GM12872 (cell line): Measurements from ENCODE around the gene CTTN.
A peak's percentile ranks its signal among the peaks of the same experiment; 100 is the strongest.

ENCODE experiments used
- TF ChIP-seq, protein P1 (sequence below): IDR thresholded peaks from 3 replicates; pipeline ENCODE4 v1.5.1; 2011; ENCODE audit warnings: low read depth, mild to moderate bottlenecking, low read length, moderate library complexity; ENCODE audit not compliant: insufficient read depth

The CTTN gene

DNA sequence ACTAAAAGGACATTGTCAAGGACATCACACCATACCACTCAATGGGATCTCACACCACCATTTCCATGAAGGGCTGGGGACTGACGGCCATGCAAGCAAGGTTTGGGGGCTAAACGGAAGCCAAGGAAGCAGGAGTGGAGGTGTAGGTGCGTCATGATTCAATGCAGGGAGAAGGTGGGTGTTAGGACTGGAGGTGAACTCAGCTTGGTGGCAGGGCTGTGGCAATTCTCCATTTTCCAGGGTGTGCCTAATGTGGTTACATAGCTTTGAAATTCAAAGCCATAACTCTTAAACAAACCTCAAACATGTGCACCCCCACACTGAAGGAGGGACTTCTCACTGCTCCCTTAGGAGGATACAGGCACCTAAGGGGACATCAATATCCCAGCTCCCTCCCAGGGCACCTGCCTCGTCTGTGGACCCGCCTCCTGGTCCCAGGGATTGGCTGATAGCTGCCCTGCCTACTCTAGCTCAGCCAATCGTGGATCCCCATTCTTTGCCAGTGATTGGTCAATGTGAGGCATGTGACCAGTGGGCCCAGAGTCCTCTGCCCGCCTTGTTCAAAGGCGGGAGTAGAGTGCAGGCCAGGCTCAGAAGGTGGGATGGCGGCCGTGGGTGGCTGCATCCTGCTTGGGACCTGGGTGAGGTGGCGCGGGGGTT is 64.6 kb downstream of the CTTN start:
- TF ChIP-seq, protein P1, sequence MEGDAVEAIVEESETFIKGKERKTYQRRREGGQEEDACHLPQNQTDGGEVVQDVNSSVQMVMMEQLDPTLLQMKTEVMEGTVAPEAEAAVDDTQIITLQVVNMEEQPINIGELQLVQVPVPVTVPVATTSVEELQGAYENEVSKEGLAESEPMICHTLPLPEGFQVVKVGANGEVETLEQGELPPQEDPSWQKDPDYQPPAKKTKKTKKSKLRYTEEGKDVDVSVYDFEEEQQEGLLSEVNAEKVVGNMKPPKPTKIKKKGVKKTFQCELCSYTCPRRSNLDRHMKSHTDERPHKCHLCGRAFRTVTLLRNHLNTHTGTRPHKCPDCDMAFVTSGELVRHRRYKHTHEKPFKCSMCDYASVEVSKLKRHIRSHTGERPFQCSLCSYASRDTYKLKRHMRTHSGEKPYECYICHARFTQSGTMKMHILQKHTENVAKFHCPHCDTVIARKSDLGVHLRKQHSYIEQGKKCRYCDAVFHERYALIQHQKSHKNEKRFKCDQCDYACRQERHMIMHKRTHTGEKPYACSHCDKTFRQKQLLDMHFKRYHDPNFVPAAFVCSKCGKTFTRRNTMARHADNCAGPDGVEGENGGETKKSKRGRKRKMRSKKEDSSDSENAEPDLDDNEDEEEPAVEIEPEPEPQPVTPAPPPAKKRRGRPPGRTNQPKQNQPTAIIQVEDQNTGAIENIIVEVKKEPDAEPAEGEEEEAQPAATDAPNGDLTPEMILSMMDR: no peak

DNA sequence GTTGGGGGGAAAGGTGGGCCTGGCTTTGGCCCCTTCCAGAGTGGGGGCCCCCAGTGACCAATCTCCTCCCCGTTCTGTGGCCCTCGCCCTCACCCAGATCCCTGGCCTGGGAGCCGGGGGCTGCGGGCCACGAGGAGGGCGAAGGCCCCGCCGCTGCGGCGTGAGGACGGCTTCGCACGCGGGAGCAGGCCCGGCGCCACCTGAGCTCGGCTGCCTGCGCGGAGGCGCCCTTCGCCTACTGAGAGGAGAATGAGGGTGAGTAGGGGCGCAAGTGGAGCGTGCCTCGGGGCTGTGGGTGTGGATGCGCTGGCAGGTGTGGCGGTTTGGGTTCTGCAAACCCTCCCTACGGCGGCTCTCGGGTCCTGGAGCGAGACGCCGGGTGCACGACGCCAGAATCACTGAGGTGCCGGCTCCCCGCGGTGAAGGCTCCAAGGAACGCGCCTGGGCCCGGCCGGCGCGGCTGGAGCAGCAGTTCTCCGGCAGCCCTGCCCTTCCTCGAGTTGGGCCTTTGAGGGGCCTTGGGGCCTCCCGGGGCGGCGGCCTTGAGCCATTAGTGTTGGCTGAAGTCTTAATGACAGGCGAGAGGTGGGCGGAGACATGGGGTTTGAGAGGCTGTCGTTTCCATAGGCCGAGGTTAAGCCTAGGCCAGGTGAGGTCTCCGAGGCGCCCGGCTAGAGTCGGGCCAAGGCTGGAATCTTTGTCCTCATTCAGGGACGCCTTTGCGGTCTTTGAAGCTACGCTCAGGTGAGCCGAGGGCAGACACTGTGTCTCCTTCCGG is 65.3 kb downstream of the CTTN start:
- TF ChIP-seq, protein P1: no peak

DNA sequence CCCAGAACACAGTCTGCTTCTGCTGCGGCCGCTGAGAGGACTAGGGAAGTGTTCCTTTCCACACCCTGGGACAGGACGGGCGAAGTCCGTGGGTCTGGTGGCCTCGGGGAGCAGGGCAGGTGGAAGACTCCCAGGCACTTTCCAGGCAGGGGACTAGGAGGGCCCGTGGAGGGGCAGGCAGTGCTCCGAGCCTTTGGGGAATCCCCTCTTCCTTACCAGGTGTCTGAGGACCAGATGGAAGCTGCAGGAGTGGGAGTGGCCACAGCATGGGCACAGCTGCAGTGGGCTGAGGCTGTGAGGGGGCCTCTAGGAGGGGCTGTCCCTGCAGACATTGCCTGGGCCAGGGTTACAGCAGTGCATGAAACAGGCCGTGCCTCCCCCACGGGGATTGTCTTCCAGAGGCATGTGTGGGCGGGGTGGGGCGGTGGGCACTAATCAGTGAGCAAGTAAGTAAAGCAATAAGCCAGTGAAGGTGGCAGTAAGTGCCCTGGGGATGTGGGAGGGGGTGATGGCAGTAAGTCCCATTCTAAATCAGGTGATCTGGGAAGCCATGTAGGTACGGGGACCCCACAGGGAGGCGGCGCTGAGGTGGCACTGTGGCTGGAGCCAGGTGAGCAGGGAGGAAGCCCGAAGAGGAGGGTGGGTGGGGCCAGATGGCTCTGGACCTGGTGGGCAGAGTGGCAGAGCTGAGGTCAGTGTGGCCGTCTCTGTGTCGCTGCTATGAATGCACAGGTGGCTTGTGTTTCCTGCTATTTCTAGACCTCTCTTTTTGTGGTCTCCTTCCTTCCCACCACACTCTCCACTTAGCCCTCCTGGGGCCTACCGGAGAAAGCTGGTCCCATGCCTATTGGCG is 66.4 kb downstream of the CTTN start:
- TF ChIP-seq, protein P1: no peak

DNA sequence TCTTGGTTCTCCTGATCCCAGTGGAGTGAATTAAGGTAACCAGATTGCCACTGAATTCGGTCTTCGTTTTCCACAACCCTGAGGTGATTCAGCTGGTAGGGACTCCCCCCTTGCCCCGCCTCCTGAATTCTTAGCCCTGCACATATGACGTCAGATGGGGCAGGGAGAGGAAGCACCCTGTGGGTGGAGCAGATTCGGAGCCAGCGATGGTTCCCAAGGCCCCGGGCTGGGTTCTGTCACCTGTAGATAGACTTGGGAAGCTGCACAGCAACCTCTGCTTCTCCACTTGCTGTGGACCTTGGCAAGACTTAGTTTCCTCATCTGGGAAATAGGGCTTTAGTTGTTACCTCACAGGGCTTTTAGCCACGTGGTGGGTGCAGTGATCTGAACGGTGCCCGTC is 67.8 kb downstream of the CTTN start:
- TF ChIP-seq, protein P1: no peak

DNA sequence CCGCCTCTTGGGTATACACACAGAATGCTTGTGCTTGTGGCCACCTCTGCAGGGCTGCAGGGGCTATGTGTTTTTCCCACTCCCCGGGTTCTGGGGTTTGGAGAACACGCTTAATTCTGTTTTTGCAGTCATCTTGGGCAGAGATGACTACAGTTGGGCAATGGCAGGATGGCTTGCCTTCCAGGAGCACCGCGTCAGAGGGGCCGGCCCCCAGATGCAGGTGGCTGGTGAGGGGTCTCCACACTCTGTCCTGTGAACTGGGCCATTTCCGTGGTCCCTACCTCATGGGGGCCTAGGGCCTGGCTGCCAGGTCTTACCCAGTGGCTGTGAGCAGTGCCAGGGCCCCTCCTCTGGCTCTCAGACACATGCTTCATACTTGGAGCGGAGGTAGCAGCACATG is 68.3 kb downstream of the CTTN start:
- TF ChIP-seq, protein P1: no peak

DNA sequence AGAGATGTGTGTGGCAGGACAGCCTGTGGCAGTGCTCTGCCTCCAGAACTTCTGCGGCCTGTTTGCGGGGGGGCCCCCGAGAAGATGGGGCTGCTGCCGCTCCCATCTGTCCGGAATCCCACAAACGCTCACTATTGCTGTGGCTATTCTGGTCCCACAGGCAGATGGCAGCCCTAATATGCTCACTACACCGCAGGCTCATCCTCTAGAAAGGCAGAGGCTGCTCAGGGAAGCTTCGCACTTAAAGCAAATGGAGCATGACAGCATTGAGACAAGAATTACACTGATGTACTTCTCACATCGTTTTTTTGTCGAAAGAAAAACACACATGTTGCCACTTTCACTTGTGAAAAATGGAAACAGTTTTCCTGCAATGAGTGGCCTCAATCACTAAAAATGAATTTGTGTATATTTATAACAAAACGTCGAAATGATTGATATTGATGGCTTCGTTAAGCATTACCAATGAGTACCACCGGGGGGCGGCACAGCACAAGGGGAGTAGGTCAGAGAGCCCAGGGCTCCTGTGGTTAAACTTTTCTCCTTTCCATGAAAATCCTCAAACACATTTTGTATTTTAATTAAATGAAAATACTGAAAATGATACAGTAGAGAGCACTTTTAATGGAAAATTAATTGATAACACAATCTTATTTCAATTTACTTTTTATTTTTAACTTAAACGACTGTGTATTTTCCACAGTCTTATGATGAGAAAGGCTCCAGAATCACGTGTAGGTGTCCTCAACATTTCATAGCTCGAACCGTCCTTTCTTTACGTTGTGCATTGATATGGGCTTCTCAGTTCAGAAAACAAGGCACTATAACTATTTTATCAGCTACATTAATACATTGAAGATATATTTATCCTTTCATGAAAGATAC is 69.1 kb downstream of the CTTN start:
- TF ChIP-seq, protein P1: peak; percentile 74
